ENCODE measurements around the gene AGPS.
"Not testable (repeated sequence)": the region's sequence is repeated elsewhere in the genome, so short reads cannot be mapped to it uniquely, and the experiment has no call there.

The AGPS gene

DNA sequence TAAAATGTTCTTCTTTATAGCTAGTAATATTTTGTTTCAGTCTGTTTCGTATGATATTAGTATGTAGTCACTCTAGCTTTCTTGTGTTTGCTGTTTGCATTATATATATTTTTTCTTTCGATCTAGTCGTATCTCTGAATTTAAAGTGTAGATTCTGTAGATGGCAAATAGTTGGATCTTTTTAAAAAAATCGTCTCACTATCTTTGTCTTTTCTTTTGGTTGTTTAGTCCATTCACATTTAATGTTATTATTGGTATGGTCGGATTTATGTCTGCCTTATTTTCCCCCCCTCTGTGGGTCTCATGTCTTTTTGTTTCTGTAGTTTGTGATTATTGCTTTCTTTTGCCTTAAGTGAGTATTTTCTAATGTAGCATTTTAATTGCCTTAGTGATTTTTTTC is 84.3 kb downstream of the AGPS start:
- no peak for DNase-seq

DNA sequence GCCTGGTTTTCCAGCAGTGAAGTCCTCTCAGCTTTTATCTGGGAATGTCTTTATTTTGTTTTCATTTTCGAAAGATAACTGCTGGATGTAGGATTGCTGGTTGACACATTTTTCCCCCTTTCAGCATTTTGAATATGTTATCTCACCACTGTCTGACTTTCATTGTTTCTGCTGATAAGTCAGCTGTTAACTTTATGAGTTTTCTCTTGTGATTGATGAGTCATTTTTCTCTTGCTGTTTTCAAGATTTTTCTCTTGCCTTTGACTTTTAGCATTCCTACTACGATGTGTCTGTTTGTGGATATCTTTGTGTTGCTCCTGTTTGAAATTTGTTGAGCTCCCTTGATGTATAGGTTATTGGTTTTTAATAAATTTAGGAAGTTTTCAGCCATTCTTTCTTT is 85.5 kb downstream of the AGPS start:
- no peak for DNase-seq

DNA sequence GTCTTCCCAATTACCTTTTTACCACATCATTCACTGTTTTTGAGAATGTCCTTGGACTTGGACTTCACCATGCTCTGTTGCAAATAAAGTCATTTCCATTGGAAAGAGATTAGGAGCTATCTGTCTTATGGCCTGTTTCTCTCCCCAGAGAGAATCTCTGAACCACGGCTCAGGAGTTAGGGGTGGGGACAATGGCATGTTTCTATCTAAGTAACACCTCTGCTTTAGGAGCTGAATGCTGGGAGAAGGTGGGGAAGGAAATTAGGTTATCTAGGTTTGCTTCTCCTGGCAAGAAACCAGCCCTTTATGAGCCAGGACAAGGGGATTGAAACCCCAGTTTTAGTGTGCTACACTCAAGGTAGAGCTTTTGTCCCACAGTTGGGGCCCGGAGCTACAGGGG is 86.3 kb downstream of the AGPS start:
- DNase-seq = no peak

DNA sequence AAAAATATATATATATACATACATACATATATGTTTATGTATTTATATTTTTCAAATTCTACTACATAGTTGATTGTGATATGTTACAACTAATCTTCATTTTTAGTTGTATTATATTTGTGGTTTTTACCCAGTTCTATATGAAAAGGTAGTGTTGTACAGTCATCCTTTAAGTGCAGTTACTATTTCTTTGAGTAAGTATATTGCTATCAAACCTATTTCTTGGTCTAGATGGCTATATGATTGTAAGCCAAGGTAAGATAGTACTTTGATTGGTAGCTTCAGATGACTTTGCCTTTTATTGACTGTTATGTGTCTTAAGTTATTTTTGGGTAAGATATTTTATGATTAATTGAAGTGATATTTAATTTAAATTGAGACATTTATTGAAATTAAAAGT is 89.6 kb downstream of the AGPS start:
- DNase-seq = no peak

DNA sequence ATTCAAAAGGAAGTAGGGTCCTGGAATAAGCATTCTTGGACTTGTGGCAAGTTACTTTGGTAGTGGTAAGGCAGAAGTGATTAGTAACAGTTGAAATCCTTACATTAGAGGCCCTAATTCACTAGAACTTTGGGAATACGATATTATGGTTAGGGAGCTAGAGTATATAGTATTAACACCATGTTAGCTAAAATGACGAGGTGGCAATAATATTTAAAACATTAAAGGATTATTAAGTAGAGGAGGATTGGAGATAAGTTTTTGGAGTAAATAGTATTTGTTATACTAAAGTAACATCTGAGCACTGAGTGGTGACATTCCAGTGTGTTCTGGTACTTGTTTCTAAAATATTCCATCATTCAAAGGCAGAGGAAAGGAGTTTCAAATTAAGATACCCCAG is 91.0 kb downstream of the AGPS start:
- DNase-seq = no peak

DNA sequence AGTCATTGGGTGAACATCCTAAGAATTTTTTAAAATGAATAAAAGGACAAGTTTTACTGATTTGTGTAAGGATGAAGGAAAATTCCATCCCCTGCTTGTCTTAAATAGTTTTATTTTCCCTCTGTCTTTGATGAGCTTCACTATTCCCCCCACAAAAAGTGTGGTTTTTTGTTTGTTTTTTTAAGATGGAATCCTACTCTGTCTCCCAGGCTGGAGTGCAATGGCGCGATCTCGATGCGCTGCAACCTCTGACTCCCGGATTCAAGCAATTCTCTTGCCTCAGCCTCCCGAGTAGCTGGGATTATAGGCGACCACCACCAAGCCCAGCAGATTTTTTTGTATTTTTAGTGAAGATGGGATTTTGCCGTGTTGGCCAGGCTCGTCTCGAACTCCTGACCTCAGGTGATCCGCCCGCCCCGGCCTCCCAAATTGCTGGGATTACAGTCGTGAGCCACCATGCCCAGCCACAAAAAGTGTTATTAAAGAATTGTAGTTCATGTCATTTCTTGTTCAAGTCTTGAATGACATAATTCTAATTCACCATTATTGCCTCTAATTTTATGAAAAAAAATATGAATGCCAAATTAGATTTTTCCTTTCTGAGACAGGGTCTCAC is 91.7 kb downstream of the AGPS start:
- DNase-seq = no peak

DNA sequence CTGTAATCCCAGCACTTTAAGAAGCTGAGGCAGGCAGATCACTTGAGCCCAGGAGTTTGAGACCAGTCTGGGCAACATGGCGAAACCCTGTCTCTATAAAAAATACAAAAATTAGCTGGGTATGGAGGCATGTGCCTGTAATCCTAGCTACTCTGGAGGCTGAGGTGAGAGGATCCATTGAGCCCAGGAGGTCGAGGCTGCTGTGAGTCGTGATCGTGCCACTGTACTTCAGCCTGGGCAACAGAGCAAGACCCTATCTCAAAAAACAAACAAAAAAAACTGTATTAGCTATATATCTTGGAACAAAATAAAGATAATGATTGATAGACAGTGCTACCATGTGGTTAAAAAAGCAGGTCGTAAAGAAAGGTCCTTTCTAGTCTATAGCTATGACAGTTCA is 93.1 kb downstream of the AGPS start:
- not testable (repeated sequence) for DNase-seq

DNA sequence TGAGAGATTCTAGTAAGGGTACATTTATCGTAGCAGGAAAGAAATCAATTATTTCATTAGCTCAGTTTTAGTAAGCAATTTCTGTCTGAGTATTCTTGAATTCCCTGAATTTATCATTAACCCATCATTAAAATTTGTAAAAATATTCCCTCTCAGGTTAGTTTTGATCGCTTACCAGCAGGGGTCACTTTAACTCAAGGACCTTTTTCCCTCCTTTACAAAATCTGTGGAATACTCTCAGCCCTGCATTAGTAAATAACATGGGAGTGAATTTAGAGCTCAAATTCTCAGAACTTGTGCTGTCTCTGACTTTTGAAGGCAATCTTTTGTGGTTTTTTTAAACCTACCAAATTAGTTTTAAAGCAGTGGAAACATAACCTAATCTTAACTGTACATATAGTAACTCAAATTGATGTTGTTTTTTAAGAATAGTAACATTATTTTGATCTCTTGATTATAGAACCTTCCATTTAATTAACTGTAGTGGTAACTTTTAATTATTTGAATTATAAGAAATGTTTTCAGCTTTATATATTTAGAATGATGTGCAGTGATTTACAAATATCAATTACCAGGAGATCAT is 97.2 kb downstream of the AGPS start:
- no peak for DNase-seq

DNA sequence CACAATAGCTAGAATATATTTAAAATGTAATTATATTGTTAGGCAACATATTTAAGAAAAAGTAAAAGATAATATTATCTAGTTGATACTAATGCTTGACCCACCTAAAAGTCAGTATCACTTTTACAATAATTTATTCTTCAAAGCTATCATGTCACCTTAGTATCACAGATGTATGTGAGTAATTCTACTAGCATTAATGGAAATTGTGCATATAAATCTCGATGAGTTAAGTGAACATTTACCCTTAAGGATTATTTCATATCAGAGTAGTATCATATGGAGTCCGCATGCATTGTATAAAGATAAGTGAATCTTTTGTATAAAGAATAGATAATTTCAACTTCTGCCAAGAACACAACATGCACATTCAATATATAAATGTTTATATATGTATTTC is 103.4 kb downstream of the AGPS start:
- no peak for DNase-seq

DNA sequence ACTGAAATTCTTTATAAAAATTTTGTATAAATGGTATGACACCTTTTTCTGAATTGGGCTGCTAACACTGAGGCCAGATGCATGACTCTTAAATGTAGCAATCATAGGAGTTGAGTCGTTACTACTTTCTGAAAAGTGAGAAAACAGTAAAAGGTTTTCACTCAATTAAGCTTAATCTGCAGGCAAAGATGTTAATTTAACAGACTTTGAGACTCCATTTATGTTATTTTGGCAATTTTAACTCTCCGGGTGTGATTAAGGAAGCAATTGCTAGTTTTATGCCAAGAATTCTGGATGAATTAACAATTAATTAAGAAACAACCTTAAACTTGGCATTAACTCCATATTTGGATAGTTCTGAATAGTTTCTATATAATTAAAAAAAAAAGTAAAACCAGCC is 104.3 kb downstream of the AGPS start:
- no peak for DNase-seq

DNA sequence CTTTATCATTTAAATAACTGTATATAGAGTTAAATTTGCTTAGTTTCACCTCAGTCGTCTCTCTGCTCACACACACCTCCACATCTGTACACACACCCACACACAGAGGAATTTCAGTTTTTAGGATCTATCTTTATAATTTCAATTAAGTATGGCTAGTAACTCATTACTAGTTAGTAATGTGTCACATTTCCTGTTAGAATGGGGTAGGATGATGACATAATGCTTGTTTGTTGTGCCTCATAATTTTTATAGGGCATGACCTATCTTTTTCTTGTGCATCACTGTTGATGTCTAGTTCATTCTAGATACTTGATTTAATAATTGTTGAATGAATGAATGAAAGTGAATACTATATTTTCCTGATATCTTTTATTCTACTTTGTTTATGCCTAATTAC is 108.6 kb downstream of the AGPS start:
- DNase-seq = no peak

DNA sequence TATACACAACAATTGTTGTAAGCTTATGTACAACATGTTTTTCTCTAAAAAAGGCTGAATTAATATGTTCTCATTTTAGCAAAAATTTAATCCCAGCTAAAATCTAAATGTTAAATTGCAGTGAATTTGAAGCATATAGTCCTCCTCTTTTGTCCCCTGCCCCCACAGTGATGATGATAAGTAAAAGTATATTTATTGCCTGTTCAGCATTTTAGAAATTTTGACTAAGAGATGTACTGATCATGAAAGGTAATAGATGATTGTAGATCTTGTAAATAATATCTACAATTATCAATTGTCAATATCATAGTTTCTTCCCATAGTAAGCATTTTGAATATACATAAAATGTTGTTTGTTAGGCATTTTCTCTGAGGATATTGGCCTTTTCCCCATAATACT is 113.9 kb downstream of the AGPS start:
- no peak for DNase-seq

DNA sequence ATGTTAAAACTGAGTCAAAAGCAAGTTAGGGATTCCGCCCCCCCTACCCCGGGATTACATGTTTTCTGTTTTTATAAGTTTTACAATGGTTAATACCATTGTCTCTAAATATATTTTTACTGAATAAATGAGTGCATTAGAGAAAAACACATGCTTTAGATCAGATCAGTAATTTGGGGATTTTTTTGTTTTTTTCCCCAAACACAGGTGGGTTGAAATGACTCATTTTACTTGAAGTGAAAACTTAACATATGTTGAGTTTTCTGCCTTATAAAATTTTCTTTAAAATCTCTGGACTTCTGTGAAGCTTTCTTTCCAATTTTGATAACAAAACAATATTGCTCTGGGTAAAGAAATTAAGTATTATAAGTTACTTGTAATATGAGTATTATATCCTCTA is 114.4 kb downstream of the AGPS start:
- DNase-seq = no peak

DNA sequence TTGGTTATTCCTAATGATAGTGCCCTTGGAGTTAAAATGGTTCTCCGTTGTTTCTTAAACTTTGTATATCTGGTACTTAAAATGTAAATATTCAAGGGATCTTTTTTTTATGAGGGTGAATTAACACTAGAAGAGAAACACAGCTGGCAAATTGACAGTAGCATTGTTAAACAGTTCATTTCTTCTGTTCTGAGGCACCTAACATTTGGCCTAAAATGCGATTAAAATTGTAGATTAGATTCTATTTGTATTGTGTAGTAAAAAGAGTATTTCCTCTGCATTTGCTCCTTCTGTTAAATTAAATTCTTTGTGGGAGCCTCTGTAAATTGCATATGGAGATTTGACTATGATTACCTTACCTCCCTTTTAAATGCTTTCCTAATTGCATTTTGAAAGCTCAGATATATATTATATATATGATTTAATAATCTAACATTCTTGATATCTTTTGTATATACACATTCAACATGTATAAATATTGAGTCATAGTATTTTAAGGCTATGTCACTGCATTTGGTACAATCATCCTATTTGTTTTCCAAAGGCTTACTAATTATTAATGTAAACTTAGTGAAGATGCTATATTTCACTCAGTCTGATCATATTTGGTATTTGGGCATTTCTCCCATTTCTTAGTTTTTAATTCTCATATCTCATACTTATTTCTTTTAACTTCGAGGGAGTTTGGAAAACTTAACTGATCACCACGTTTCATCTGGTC is 124.4 kb downstream of the AGPS start:
- DNase-seq = no peak

DNA sequence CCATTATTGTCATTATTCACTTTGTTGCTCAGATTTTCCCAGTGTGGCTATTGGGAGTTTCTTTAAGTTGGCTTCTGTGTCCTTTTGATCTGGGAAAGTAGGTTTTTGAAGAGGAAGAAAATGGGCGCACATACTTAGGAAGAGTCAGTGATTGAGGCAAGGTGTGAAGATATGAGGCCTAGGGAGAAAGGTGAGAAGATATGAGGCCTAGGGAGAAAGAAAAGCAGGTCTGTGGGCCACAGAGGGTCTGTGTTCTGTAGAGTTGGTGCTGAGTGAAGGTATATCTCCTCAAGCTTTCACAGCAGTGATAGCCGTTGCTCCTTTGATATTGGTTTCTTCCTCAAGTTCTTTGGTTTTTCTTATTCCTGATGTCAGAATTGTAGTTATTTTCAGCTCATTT is 126.2 kb downstream of the AGPS start:
- no peak for DNase-seq

DNA sequence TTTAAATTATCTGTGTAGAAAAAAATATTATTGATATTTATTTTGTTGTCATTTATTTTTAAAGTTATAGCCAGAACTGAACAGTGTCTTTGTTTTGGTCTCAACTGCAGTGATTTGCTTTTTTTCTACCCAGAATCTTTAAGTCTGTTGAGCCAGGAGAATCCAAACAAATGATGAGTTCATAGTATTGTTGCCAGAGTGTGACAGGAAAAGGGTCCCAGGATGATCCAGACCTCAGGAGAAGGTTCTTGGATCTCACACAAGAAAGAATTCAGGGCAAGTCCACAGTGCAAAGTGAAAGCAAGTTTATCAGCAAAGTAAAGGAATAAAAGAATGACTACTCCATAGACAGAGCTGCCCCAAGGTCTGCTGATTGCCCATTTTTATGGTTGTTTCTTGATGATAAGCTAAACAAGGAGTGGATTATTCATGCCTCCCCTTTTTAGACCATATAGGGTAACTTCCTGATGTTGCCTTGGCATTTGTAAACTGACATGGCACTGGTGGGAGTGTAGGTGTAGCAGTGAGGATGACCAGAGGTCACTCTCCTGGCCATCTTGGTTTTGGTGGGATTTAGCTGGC is 127.1 kb downstream of the AGPS start:
- DNase-seq = no peak

DNA sequence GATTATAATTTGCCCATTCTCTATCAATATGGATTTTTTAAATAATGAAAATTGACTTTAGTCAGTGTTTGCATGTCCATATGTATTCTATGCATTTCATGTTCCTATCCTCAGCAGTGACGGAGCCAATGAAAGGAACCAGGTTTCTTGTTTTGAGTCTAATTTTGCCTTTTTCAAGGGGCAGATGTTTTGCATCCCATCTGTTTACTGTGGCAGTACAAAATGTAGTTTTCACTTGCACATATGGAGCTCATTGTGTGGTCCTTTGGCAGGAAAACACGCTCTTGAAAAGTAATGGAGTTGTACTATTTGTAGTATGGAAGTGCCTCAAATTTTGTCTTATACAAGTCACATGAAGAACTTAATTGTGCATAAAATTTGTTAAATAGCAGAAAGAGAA is 127.8 kb downstream of the AGPS start:
- no peak for DNase-seq

DNA sequence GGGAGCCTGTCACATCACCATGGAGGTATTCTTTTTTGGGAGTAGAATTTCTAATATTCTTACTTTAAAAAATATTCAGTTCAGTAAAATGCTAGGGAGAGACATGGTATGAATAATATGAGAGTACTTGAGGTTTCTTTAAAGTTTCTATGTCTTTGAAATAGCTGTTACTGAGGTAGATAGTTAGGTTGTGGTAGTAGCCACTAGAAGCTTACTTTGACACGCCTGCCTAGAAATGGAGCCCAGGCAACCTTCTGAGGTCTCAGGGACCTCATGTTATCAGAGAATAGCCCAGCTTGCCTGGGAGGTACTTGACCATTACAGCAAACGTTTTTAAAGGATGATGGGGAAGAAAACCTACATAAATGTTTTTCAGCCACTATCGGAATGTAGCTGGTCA is 131.2 kb downstream of the AGPS start:
- DNase-seq = no peak

DNA sequence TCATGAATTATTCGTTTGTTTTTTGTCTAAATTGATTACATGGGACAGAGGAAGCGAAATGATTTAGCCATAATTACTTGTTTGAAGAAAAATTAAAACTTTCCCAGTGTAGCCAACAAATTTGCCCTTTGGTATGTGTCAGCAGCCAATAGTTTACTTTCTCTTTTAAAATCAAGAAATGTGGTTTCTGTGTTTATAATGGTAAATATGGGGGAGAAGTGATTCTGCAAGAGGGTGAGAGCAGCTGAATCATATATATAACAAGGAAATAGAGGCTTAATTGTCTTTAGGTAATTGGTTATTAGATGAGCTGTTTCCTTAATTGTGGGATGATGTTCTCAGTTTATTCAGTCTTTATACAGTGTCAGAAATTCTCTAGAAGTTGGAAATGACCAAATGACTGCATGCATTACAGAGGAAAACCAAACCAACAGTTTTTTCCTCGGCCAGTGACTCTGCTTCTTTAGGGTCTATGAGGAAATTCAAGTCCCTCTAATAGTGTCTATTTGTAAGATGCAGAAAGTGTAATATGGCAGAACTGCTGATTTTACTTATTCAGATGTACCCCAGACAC is 132.9 kb downstream of the AGPS start:
- no peak for DNase-seq

DNA sequence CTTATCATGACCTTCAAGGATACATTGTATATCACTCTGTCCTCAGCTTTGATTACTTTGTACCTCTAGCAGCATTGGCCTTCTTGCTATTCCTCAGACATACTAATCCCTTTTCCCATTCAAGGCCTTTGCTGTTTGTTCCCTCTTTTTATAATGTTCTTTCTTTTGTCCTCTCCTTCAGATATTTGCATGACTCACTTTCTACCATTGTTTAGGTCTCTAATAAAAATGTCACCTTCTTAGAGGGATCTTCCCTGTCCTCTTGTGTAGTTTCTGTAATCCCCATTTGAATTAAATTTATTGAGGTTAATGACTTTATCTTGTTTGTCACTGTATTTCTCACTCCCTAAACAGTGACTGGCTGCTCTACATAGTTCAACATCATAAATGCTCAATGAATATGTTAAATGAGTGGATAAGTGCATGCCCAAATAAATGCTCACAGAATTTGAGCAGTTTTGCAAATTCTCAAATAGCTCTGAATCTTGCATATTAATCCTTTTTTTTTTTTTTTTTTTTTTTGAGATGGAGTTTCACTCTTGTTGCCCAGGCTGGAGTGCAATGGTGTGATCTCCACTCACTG is 135.9 kb downstream of the AGPS start:
- no peak for DNase-seq

DNA sequence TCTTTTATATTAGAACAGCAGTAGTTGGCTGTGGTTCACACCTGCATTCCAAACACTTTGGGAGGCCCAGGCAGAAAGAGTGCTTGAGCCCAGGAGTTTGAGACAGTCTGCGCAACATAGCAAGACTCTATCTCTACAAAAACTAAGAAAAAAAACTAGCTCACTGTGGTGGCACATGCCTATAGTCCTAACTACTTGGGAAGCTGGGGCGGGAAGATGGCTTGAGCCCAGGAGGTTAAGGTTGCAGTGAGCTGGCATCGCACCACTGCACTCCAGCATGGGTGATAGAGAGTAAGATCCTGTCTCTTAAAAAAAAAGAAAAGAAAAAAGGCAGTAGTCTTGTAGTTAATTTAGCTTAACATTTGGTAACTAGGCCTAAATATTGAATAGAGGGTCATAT is 136.6 kb downstream of the AGPS start:
- DNase-seq = no peak

DNA sequence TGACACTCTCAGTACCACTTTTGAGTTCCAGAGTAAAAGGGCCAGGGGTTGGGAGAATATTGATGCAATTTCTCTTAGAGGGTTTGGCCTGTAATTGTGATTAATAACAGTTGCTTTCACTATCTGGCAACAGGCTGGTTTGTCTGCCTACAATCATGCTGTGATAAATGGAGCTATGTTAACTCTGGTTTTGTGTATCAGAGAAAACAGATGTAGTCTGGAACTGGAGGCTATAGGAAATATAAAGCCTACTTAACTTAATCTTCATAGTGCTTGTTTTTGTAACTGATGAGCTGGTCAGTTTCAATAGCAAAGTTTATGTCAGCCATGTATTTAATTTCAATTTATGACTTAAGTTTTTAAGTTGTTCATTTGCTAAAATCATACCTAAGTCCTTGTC is 138.0 kb downstream of the AGPS start:
- DNase-seq = no peak

DNA sequence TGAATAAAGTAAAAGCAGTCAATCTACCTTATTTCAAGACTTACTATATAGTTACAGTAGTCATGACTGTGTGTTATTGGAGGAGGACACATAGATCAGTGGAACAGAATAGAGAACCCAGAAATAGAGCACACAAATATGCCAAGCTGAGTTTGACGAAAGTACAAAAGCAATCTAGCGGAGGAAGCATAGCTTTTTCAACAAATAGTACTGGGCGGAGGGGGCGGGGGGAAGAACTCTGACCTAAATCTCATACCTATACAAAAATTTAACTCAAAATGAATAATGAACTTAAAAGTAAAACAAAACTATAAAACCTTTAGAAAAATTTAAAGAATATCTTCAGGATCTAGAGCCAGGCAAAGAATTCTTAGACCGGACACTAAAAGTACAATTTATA is 139.1 kb downstream of the AGPS start:
- no peak for DNase-seq

DNA sequence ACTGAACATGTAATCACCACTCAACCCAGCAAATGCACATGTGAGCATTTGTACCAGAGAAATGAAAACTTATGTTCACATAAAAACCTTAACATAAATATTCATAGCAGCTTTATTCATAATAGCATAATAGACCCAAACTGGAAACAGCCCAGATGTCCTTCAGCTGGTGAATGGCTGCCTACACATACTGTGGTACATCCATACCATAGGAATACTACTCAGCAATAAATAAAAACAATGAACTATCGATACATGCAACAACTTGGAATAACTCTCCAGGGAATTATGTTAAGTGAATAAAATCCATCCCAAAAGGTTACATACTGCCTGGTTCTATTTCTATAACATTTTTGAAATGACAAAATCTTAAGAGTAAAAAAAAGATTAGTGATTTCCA is 140.0 kb downstream of the AGPS start:
- no peak for DNase-seq
